Measurements from ENCODE around the gene NEURL1.

NEURL1 gene

GRCh38 chr10:103635580-103635979 is 142.1 kb downstream of the NEURL1 start:
- no peak for DNase-seq

- no peak for DNase-seq
Measured at GRCh38 chr10:103636492-103636891, 143.0 kb downstream of the NEURL1 start.

GRCh38 chr10:103637011-103637410 is 143.5 kb downstream of the NEURL1 start:
- no peak for DNase-seq

- no peak for DNase-seq
Measured at GRCh38 chr10:103637927-103638557, 144.5 kb downstream of the NEURL1 start.

GRCh38 chr10:103638948-103639347 is 145.4 kb downstream of the NEURL1 start:
- DNase-seq, result no peak

GRCh38 chr10:103640436-103641181 is 147.1 kb downstream of the NEURL1 start:
- no peak for DNase-seq

- no peak for DNase-seq
Measured at GRCh38 chr10:103641326-103641725, 147.8 kb downstream of the NEURL1 start.
